GM23338 (cell line): ENCODE data around the gene EVI5L. TPM values are rescaled to one million over a fixed set of nuclear protein-coding genes. Genes with fewer than 3 reads are reported as not detected.

Experiments
- ATAC-seq: fragments of 200-7000 bp; cut with Tn5 transposase; 3 replicates; pipeline ENCODE4 v1.9.1; 2020
- DNase-seq: peaks from one replicate; pipeline ENCODE4 v3.0.0-alpha.2; 2015; ENCODE audit warnings: low spot score
- H2AFZ ChIP-seq: fragments of 200-600 bp; sonication (generic); 2 replicates; pipeline ENCODE4 v1.8.0; 2016; ENCODE audit warnings: antibody characterized with exemption, mild to moderate bottlenecking, moderate library complexity
- H3F3A ChIP-seq: fragments of 200-600 bp; sonication (generic); replicated peaks from 2 replicates; pipeline ENCODE4 v1.8.0; 2017; ENCODE audit warnings: antibody characterized with exemption, mixed run types, low read depth
- H3K27ac ChIP-seq: fragments of 200-600 bp; sonication (generic); 2 replicates; pipeline ENCODE4 v1.6.1; 2016; ENCODE audit warnings: low read depth
- H3K27me3 ChIP-seq: fragments of 200-600 bp; sonication (generic); 2 replicates; pipeline ENCODE4 v1.8.0; 2016; ENCODE audit warnings: mild to moderate bottlenecking, mixed run types, moderate library complexity; ENCODE audit not compliant: insufficient read depth
- H3K36me3 ChIP-seq: fragments of 200-600 bp; sonication (generic); 2 replicates; pipeline ENCODE4 v1.8.0; 2016; ENCODE audit warnings: mild to moderate bottlenecking; ENCODE audit not compliant: insufficient read depth
- H3K4me1 ChIP-seq: fragments of 200-600 bp; sonication (generic); 2 replicates; pipeline ENCODE4 v1.8.0; 2016; ENCODE audit warnings: mild to moderate bottlenecking, moderate library complexity; ENCODE audit not compliant: insufficient read depth
- H3K4me2 ChIP-seq: fragments of 200-600 bp; sonication (generic); 2 replicates; pipeline ENCODE4 v1.7.1; 2017; ENCODE audit warnings: mixed run types
- H3K4me3 ChIP-seq: fragments of 200-600 bp; sonication (generic); 2 replicates; pipeline ENCODE4 v1.6.1; 2016; ENCODE audit warnings: mixed run types
- H3K79me2 ChIP-seq: fragments of 200-600 bp; sonication (generic); replicated peaks from 2 replicates; pipeline ENCODE4 v1.8.0; 2017; ENCODE audit warnings: mild to moderate bottlenecking; ENCODE audit not compliant: insufficient read depth
- H3K9me2 ChIP-seq: fragments of 200-600 bp; sonication (generic); 2 replicates; pipeline ENCODE4 v1.8.0; 2017; ENCODE audit not compliant: insufficient read depth
- H4K20me1 ChIP-seq: fragments of 200-600 bp; sonication (generic); replicated peaks from 2 replicates; pipeline ENCODE4 v1.8.0; 2017; ENCODE audit warnings: mild to moderate bottlenecking; ENCODE audit not compliant: insufficient read depth
- H3K27ac Mint-ChIP-seq: 2 replicates; pipeline ENCODE4 v1.8.0; 2020; ENCODE audit warnings: inconsistent platforms, mild to moderate bottlenecking, moderate library complexity, mixed read lengths
- H3K27me3 Mint-ChIP-seq: 3 replicates; pipeline ENCODE4 v1.8.0; 2022; ENCODE audit warnings: low read depth, mild to moderate bottlenecking, moderate library complexity, mixed read lengths, inconsistent platforms; ENCODE audit not compliant: insufficient read depth, poor library complexity
- H3K36me3 Mint-ChIP-seq: 3 replicates; pipeline ENCODE4 v1.8.0; 2021; ENCODE audit warnings: low read depth, mild to moderate bottlenecking, inconsistent platforms, moderate library complexity, mixed read lengths
- H3K4me1 Mint-ChIP-seq: 3 replicates; pipeline ENCODE4 v1.8.0; 2020; ENCODE audit warnings: mild to moderate bottlenecking, inconsistent platforms, mixed read lengths
- H3K4me3 Mint-ChIP-seq: 3 replicates; pipeline ENCODE4 v1.8.0; 2021; ENCODE audit warnings: moderate library complexity, mild to moderate bottlenecking, inconsistent platforms, mixed read lengths
- H3K9me3 Mint-ChIP-seq: 3 replicates; pipeline ENCODE4 v1.8.0; 2020; ENCODE audit warnings: moderate library complexity, mild to moderate bottlenecking, inconsistent platforms, mixed read lengths
- CREB1 ChIP-seq: fragments of 250-450 bp; sonication (Bioruptor Pico); IDR thresholded peaks from 2 replicates; pipeline ENCODE4 v1.5.0; 2020; ENCODE audit warnings: low read depth, mild to moderate bottlenecking, moderate library complexity
- EZH2 ChIP-seq: fragments of 200-600 bp; sonication (generic); IDR thresholded peaks from one replicate; pipeline ENCODE4 v1.8.0; 2017; ENCODE audit warnings: antibody characterized with exemption, mild to moderate bottlenecking, low read depth; ENCODE audit not compliant: unreplicated experiment
- EZH2phosphoT487 ChIP-seq: fragments of 200-600 bp; sonication (generic); IDR thresholded peaks from one replicate; pipeline ENCODE4 v1.8.1; 2018; ENCODE audit warnings: antibody characterized with exemption; ENCODE audit not compliant: unreplicated experiment
- JUNB ChIP-seq: IDR thresholded peaks from one replicate; pipeline ENCODE4 v1.6.1; 2016; ENCODE audit warnings: antibody characterized with exemption; ENCODE audit not compliant: unreplicated experiment
- NANOG ChIP-seq: IDR thresholded peaks from 2 replicates; pipeline ENCODE4 v1.6.1; 2016; ENCODE audit warnings: antibody characterized with exemption, borderline replicate concordance
- POLR2AphosphoS5 ChIP-seq: IDR thresholded peaks from 2 replicates; pipeline ENCODE4 v1.6.1; 2016; ENCODE audit warnings: antibody characterized with exemption, low read depth
- STAT1 ChIP-seq: IDR thresholded peaks from one replicate; pipeline ENCODE4 v1.6.1; 2016; ENCODE audit warnings: antibody characterized with exemption; ENCODE audit not compliant: unreplicated experiment
- ZNF114 ChIP-seq: fragments of 250-450 bp; sonication (Bioruptor Pico); IDR thresholded peaks from 2 replicates; pipeline ENCODE4 v1.5.0; 2020; ENCODE audit warnings: mild to moderate bottlenecking, moderate library complexity
- ZNF331 ChIP-seq: fragments of 250-450 bp; sonication (Bioruptor Pico); IDR thresholded peaks from 2 replicates; pipeline ENCODE4 v1.5.0; 2020; ENCODE audit warnings: low read depth, mild to moderate bottlenecking, moderate library complexity
- polyA plus RNA-seq: library from polyadenylated mRNA; unstranded; fragments of >200 nt; fragmentation: Nextera tagmentation; extraction: Ambion mirVana; gene quantifications from 2 replicates; pipeline ENCODE4 v1.2.1, GENCODE V29; 2016
- total RNA-seq: library from RNA; depleted of rRNA; stranded (reverse); fragments of >200 nt; shearing (Covaris generic); gene quantifications from 2 replicates; pipeline ENCODE4 v1.2.3, GENCODE V29; 2014
- TF ChIP-seq, protein P1 (sequence below): IDR thresholded peaks from 2 replicates; pipeline ENCODE4 v1.6.1; 2016; ENCODE audit warnings: antibody characterized with exemption
- TF ChIP-seq, protein P2 (sequence below): IDR thresholded peaks from one replicate; pipeline ENCODE4 v1.6.1; 2018; ENCODE audit warnings: antibody characterized with exemption; ENCODE audit not compliant: unreplicated experiment
- TF ChIP-seq, protein P3 (sequence below), 2 experiments: fragments of 200-600 bp in 1 of 2; sonication (generic) in 1 of 2; conservative IDR thresholded peaks; 2 replicates each; pipeline versions ENCODE4 v1.5.1 to v1.6.1; 2016 to 2017; ENCODE audit warnings: antibody characterized with exemption in 2 of 2, low read depth in 2 of 2, mild to moderate bottlenecking in 2 of 2, moderate library complexity in 1 of 2

The EVI5L gene
- total and polyA plus RNA-seq, 2 experiments from 2014 or later: 4.5 to 16.2 TPM

GRCh38 chr19:7895565-7895964 is 65.5 kb downstream of the EVI5L start:
- Mint-ChIP-seq H3K4me1 (peaks cover 6% of the 10 kb centered on the region), H3K27me3 (peaks cover 8% of the 10 kb centered on the region), H3K36me3 (peaks cover 8% of the 10 kb centered on the region; the same call in 2 of the 3 replicates), H3K9me3 (no peaks in the 10 kb centered on the region), H3K27ac (no peak overlapping the region), H3K4me3 (no peak overlapping the region)
- H3K27ac ChIP-seq: no peak overlapping the region
- H3K4me2 ChIP-seq: no peak overlapping the region
- H3K36me3 ChIP-seq: no peaks in the 10 kb centered on the region
- no peaks in the 10 kb centered on the region for H3F3A ChIP-seq
- no peak overlapping the region for H3K4me3 ChIP-seq
- H4K20me1 ChIP-seq: no peaks in the 10 kb centered on the region; the same call in 1 of the 2 replicates
- H3K79me2 ChIP-seq: no peaks in the 10 kb centered on the region
- TF ChIP-seq, protein P1, sequence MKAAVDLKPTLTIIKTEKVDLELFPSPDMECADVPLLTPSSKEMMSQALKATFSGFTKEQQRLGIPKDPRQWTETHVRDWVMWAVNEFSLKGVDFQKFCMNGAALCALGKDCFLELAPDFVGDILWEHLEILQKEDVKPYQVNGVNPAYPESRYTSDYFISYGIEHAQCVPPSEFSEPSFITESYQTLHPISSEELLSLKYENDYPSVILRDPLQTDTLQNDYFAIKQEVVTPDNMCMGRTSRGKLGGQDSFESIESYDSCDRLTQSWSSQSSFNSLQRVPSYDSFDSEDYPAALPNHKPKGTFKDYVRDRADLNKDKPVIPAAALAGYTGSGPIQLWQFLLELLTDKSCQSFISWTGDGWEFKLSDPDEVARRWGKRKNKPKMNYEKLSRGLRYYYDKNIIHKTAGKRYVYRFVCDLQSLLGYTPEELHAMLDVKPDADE: no peak
- TF ChIP-seq STAT1: no peak
- TF ChIP-seq NANOG: no peak
- no peaks in the 10 kb centered on the region for H3K9me2 ChIP-seq
- no peak overlapping the region for H2AFZ ChIP-seq
- no peaks in the 10 kb centered on the region for H3K27me3 ChIP-seq
- ATAC-seq (no peak), DNase-seq (no peak)
- 0 out of 2 replicates have a peak, but pooled peaks cover 3% of the 10 kb centered on the region for H3K4me1 ChIP-seq

DNA sequence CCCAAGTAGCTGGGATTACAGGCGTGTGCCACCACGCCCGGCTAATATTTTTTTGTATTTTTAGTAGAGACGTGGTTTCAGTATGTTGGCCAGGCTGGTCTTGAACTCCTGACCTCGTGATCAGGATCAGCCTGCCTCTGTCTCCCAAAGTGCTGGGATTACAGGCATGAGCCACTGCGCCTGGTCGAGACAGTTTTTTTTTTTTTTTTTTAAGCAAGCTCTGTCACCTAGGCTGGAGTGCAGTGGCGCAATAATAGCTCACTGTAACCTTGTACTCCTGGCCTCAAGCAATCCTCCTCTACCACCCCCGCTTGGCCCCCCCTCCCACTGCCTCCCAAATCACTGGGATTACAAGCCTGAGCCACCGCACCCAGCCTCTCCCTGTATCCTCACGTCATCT is 67.3 kb downstream of the EVI5L start:
- H3K36me3 Mint-ChIP-seq: peaks cover 8% of the 10 kb centered on the region; the same call in 2 of the 3 replicates
- ATAC-seq: no peak
- no peak for TF ChIP-seq NANOG
- TF ChIP-seq STAT1: no peak
- TF ChIP-seq JUNB: no peak
- TF ChIP-seq ZNF331 (CRISPR knock-in tag): no peak
- TF ChIP-seq, protein P1: no peak
- TF ChIP-seq EZH2phosphoT487: no peak
- TF ChIP-seq CREB1: no peak
- TF ChIP-seq ZNF114 (CRISPR knock-in tag): no peak
- TF ChIP-seq, protein P2, sequence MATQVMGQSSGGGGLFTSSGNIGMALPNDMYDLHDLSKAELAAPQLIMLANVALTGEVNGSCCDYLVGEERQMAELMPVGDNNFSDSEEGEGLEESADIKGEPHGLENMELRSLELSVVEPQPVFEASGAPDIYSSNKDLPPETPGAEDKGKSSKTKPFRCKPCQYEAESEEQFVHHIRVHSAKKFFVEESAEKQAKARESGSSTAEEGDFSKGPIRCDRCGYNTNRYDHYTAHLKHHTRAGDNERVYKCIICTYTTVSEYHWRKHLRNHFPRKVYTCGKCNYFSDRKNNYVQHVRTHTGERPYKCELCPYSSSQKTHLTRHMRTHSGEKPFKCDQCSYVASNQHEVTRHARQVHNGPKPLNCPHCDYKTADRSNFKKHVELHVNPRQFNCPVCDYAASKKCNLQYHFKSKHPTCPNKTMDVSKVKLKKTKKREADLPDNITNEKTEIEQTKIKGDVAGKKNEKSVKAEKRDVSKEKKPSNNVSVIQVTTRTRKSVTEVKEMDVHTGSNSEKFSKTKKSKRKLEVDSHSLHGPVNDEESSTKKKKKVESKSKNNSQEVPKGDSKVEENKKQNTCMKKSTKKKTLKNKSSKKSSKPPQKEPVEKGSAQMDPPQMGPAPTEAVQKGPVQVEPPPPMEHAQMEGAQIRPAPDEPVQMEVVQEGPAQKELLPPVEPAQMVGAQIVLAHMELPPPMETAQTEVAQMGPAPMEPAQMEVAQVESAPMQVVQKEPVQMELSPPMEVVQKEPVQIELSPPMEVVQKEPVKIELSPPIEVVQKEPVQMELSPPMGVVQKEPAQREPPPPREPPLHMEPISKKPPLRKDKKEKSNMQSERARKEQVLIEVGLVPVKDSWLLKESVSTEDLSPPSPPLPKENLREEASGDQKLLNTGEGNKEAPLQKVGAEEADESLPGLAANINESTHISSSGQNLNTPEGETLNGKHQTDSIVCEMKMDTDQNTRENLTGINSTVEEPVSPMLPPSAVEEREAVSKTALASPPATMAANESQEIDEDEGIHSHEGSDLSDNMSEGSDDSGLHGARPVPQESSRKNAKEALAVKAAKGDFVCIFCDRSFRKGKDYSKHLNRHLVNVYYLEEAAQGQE: no peak
- TF ChIP-seq POLR2AphosphoS5: no peak
- TF ChIP-seq EZH2: no peak
- TF ChIP-seq, protein P3, sequence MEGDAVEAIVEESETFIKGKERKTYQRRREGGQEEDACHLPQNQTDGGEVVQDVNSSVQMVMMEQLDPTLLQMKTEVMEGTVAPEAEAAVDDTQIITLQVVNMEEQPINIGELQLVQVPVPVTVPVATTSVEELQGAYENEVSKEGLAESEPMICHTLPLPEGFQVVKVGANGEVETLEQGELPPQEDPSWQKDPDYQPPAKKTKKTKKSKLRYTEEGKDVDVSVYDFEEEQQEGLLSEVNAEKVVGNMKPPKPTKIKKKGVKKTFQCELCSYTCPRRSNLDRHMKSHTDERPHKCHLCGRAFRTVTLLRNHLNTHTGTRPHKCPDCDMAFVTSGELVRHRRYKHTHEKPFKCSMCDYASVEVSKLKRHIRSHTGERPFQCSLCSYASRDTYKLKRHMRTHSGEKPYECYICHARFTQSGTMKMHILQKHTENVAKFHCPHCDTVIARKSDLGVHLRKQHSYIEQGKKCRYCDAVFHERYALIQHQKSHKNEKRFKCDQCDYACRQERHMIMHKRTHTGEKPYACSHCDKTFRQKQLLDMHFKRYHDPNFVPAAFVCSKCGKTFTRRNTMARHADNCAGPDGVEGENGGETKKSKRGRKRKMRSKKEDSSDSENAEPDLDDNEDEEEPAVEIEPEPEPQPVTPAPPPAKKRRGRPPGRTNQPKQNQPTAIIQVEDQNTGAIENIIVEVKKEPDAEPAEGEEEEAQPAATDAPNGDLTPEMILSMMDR (conservative IDR thresholded peaks at IDR 0.05; ENCODE audit: low read depth in 2 of 2): no peak

More for the DNA sequence above, 67.3 kb downstream of the EVI5L start:
- Mint-ChIP-seq H3K4me1 (peaks cover 3% of the 10 kb centered on the region; the same call in 1 of the 3 replicates), H3K9me3 (no peaks in the 10 kb centered on the region), H3K27ac (no peak overlapping the region), H3K27me3 (peaks cover 5% of the 10 kb centered on the region), H3K4me3 (no peak overlapping the region)
- no peak for DNase-seq
- Histone ChIP-seq H3K27ac (no peak overlapping the region), H3K4me3 (no peak overlapping the region), H3K27me3 (no peaks in the 10 kb centered on the region), H3F3A (no peaks in the 10 kb centered on the region), H3K9me2 (no peaks in the 10 kb centered on the region), H3K36me3 (no peaks in the 10 kb centered on the region), H3K79me2 (no peaks in the 10 kb centered on the region), H3K4me1 (0 out of 2 replicates have a peak, but pooled peaks cover 3% of the 10 kb centered on the region), H3K4me2 (no peak overlapping the region), H4K20me1 (no peaks in the 10 kb centered on the region; the same call in 1 of the 2 replicates), H2AFZ (no peak overlapping the region)
